T-helper 1 cell treated with Interleukin-12 subunit alpha and Interleukin-12 subunit beta and Interleukin-4 antibody, amounts not matched to agents 30 μg/mL and 1 μg/mL, for 36 hours (primary cell): ENCODE data around the gene ZNF697.
"Not testable (repeated sequence)": the region's sequence is repeated elsewhere in the genome, so short reads cannot be mapped to it uniquely, and the experiment has no call there.

Experiments
- H3K27ac Mint-ChIP-seq: one replicate; pipeline ENCODE4 v1.8.0; 2021; ENCODE audit warnings: mild to moderate bottlenecking, mixed read lengths
- H3K27me3 Mint-ChIP-seq: one replicate; pipeline ENCODE4 v1.8.0; 2021; ENCODE audit warnings: low read depth, mixed read lengths
- H3K36me3 Mint-ChIP-seq: one replicate; pipeline ENCODE4 v1.8.0; 2021; ENCODE audit warnings: low read depth, mixed read lengths
- H3K4me1 Mint-ChIP-seq: one replicate; pipeline ENCODE4 v1.8.0; 2021; ENCODE audit warnings: low read depth, mixed read lengths
- H3K4me3 Mint-ChIP-seq: one replicate; pipeline ENCODE4 v1.8.0; 2021; ENCODE audit warnings: mild to moderate bottlenecking, moderate library complexity, mixed read lengths
- H3K9me3 Mint-ChIP-seq: one replicate; pipeline ENCODE4 v1.8.0; 2021; ENCODE audit warnings: mixed read lengths

The ZNF697 gene

DNA sequence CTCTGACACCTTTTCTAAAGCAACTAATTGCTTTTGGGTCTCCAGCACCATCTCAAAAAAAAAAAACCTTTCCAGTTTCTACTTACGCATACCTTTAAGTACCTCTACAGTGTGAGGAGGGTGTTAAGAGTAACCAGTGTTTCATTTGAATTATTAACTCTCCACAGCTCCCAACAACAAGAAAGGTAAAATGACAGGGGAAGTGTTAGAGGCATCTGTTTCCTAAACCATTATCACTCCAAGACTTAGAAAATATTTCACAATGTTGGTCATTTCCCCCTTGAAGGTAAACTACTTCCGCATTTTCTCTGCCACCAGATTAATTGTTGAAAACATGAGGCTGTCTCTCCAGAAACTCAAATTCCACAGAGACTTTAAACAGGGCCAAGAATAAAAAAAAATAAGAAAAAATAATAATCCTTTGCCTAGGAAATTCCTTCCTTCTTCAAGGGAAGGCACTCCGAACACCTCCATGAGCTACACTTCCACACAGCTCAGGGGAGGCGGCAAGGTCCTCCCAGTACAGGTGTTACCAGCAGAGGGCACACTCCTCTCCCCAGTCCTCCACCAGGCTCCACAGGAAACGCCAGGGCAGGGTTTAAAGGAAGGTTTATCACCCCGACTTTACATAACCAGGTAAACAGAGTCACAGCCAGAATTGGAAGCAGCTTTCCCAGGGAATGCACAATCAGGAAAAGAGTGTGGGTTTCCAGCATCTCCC is 40.8 kb downstream of the ZNF697 start:
- not testable (repeated sequence) for H3K4me3 Mint-ChIP-seq, H3K4me1 Mint-ChIP-seq, H3K36me3 Mint-ChIP-seq, H3K9me3 Mint-ChIP-seq, H3K27ac Mint-ChIP-seq
- peaks cover 31% of the 10 kb centered on the region for H3K27me3 Mint-ChIP-seq

DNA sequence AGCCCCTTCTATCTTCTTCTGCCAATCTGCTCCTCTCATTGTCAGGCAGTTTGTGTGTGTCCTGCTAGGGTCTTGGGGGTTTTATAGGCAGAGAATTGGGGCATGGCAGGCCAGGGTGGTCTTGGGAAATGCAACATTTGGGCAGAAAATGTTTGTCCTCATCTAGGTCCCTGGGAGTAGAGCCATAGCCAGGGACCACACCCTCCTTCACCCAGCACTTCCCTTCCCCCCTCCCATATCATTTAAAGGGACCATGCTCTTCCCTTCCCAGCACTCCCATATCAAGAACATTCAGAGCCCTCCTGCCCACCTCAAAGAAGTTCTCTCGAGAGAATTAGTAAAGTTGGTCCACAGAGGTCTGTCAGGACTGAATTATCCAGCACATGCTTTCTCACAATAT is 41.7 kb downstream of the ZNF697 start:
- Mint-ChIP-seq H3K4me1 (no peaks in the 10 kb centered on the region), H3K27ac (no peak overlapping the region), H3K9me3 (no peaks in the 10 kb centered on the region), H3K27me3 (peaks cover 28% of the 10 kb centered on the region), H3K36me3 (no peaks in the 10 kb centered on the region), H3K4me3 (no peak overlapping the region)

DNA sequence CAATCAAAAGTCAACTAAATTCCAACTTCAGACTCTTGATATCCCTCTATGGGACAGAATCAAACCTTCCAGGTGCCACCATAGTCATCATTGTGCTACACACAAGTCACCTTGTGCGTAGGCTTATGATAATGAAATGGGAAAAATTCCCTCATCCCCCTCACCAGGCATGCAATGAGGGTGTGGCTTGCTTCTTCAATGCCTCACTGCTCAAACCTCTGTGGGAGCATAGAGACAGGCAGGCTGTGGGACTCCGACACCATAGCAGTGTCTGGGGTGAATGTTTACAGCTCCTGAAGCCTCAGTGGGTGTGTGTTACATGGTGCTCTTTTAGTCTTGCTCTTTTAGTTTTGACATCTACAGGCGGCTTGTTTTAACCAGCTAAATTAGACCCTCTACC is 42.4 kb downstream of the ZNF697 start:
- Mint-ChIP-seq H3K9me3 (no peaks in the 10 kb centered on the region), H3K27ac (no peak overlapping the region), H3K4me3 (no peak overlapping the region), H3K4me1 (no peaks in the 10 kb centered on the region), H3K36me3 (no peaks in the 10 kb centered on the region), H3K27me3 (peaks cover 25% of the 10 kb centered on the region)

- not testable (repeated sequence) for H3K4me3 Mint-ChIP-seq, H3K36me3 Mint-ChIP-seq, H3K4me1 Mint-ChIP-seq, H3K27ac Mint-ChIP-seq, H3K9me3 Mint-ChIP-seq
- H3K27me3 Mint-ChIP-seq = peaks cover 23% of the 10 kb centered on the region
Measured at GRCh38 chr1:119605080-119605479, 43.0 kb downstream of the ZNF697 start.

GRCh38 chr1:119603695-119604094 is 44.4 kb downstream of the ZNF697 start:
- H3K27ac Mint-ChIP-seq = no peak overlapping the region
- peaks cover 23% of the 10 kb centered on the region for H3K27me3 Mint-ChIP-seq
- H3K9me3 Mint-ChIP-seq = no peaks in the 10 kb centered on the region
- H3K4me3 Mint-ChIP-seq = no peak overlapping the region
- no peaks in the 10 kb centered on the region for H3K36me3 Mint-ChIP-seq
- no peaks in the 10 kb centered on the region for H3K4me1 Mint-ChIP-seq

DNA sequence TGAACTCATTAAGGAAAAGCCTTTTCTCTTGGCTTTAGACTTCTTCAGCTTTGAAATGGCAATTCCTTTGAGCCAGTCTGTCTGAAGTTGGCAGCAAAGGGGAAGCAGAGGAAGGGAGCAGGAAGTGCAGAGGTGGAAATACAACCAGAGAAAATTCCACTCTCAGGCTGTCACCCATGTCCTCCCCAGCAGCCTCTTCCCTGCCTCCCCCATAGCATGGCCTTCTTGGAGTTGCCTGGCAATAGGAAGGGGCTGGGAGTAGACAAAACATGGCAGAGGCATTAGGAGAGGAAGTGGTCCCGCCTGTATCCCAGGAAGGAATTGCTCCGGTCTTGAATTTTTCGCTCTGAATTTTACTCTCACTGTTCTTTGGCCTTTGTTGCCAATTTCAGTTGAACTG is 44.8 kb downstream of the ZNF697 start:
- H3K36me3 Mint-ChIP-seq, H3K9me3 Mint-ChIP-seq, H3K27ac Mint-ChIP-seq, H3K4me3 Mint-ChIP-seq, H3K4me1 Mint-ChIP-seq: not testable (repeated sequence)
- peaks cover 23% of the 10 kb centered on the region for H3K27me3 Mint-ChIP-seq

DNA sequence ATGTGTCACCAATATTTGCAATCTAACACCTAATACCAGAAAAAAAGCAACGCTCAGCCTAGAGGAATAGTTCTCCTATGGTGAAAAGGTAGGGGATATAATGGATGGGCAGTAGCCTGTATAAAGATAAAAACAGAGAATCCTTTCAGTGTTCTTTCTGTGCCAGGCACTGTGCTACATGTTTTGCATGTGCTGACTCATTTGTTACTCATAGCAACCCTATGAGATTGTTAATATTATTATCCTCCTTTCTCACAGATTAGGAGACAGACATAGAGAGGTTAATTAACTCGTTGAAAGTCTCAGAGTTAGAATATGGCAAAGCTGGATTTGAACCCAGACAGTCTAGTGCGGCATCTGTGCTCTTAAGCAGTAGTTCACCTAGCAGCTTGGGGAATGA is 45.3 kb downstream of the ZNF697 start:
- H3K4me3 Mint-ChIP-seq, H3K4me1 Mint-ChIP-seq, H3K36me3 Mint-ChIP-seq, H3K27ac Mint-ChIP-seq, H3K9me3 Mint-ChIP-seq: not testable (repeated sequence)
- peaks cover 23% of the 10 kb centered on the region for H3K27me3 Mint-ChIP-seq

GRCh38 chr1:119602169-119602568 is 45.9 kb downstream of the ZNF697 start:
- Mint-ChIP-seq H3K9me3 (no peaks in the 10 kb centered on the region), H3K36me3 (no peaks in the 10 kb centered on the region), H3K27ac (no peak overlapping the region)

DNA sequence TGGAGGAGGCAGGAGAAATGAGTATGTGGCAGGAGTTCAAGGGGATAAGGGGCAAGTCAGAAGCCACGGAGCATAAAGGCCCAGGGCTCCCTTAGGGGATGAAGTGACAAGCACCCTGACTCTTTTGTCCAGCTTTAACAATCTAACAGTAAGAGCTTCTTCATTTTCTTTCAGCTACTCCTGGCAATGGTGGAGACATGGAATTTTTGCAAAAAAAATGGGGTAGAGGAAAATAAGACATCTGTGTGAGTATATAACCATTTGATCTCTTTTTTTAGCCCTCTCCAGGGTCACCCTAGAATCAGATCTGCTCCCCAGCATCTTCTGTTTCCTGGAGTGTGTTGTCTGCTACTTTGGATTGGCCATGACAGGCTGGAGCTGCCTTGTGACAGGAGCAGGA is 47.1 kb downstream of the ZNF697 start:
- Mint-ChIP-seq H3K36me3 (no peaks in the 10 kb centered on the region), H3K9me3 (no peaks in the 10 kb centered on the region), H3K27ac (no peak overlapping the region), H3K4me1 (no peaks in the 10 kb centered on the region), H3K27me3 (peaks cover 23% of the 10 kb centered on the region), H3K4me3 (no peak overlapping the region)

More at GRCh38 chr1:119602169-119602568, 45.9 kb downstream of the ZNF697 start:
- peaks cover 23% of the 10 kb centered on the region for H3K27me3 Mint-ChIP-seq
- H3K4me3 Mint-ChIP-seq = no peak overlapping the region
- no peaks in the 10 kb centered on the region for H3K4me1 Mint-ChIP-seq

DNA sequence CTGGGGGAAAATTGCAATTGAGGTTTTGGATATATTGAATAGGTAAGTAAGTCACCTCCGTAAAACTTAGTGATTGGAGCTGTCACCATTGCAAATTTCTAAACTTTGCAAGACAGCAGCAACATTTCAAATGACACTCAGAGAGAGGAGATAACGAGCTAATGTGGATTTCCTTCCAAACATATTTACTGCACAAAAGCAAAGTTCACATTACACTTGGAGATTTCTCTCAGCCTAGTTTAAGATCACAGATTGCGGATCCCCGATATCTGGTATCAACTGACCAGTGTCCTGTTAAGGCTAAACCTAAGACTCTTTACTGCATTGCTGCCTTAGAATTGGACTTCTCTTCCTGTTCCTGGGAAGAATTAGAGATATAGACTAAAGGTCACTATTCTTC is 47.5 kb downstream of the ZNF697 start:
- no peaks in the 10 kb centered on the region for H3K9me3 Mint-ChIP-seq
- H3K36me3 Mint-ChIP-seq = no peaks in the 10 kb centered on the region
- peaks cover 23% of the 10 kb centered on the region for H3K27me3 Mint-ChIP-seq
- no peaks in the 10 kb centered on the region for H3K4me1 Mint-ChIP-seq
- no peak overlapping the region for H3K4me3 Mint-ChIP-seq
- H3K27ac Mint-ChIP-seq = no peak overlapping the region

DNA sequence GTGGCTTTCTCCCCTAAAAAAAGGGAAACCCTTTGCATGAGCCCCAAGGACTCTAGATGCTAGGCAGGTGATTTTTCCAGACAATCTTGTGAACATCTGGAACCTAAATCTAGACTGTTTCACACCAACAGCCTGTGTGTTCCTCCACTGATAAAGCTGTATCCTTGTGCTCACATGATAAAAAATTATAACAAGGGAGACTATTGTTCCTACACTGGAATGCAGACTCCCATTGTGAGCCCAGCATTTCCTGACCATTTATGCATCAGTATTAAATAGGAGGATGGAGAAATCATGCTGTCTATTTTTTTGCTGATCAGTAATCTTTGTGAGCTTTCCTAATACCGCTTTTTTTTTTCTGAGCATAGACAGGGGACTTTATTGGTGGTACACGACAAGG is 52.5 kb downstream of the ZNF697 start:
- Mint-ChIP-seq H3K36me3 (no peaks in the 10 kb centered on the region), H3K4me1 (no peaks in the 10 kb centered on the region), H3K27me3 (peaks cover 16% of the 10 kb centered on the region), H3K27ac (no peak overlapping the region), H3K9me3 (no peaks in the 10 kb centered on the region), H3K4me3 (no peak overlapping the region)

DNA sequence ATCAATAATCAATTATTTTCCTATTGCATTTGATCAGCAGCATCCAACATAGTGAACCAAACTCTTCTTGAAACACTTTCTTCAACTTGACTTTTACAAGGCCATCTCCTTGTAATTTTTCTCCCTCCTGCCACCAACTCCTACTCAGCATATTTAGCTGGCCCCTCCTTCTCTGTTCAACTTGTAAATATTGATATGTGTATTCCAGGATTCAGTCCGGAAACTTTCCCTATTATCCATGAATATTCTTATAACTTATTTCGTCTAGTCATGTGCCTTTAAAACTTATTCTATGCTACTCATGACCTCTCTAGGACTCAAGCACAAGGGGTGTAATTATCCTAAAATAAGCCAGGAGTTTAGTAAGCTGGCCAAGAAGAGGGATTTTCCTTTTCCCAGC is 52.9 kb downstream of the ZNF697 start:
- Mint-ChIP-seq H3K9me3 (no peaks in the 10 kb centered on the region), H3K4me3 (no peak overlapping the region), H3K4me1 (no peaks in the 10 kb centered on the region), H3K27me3 (peaks cover 16% of the 10 kb centered on the region), H3K36me3 (no peaks in the 10 kb centered on the region), H3K27ac (no peak overlapping the region)

GRCh38 chr1:119594376-119594775 is 53.7 kb downstream of the ZNF697 start:
- H3K4me3 Mint-ChIP-seq = no peak overlapping the region
- peaks cover 16% of the 10 kb centered on the region for H3K27me3 Mint-ChIP-seq
- no peaks in the 10 kb centered on the region for H3K36me3 Mint-ChIP-seq
- no peaks in the 10 kb centered on the region for H3K9me3 Mint-ChIP-seq
- no peak overlapping the region for H3K27ac Mint-ChIP-seq
- H3K4me1 Mint-ChIP-seq = no peaks in the 10 kb centered on the region

DNA sequence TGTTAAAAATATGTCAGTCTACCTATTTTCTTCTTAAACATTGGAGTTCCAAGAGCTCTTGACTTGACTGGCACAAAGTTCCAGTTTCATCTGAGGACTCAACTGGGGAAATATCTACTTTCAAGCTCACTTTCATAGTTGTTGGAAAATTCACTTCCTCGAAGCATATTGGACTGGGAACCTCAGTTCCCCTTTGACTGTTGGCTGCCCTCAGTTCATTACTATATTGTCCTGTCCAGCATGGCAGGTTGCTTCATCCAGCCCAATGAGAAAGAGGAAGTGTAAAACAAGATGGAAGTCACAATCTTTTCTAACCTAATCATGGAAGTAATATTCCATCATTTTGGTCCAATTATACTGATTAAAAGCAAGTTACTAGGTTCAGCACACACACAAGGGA is 54.3 kb downstream of the ZNF697 start:
- Mint-ChIP-seq H3K27me3 (peaks cover 17% of the 10 kb centered on the region), H3K27ac (no peak overlapping the region), H3K9me3 (no peaks in the 10 kb centered on the region), H3K36me3 (no peaks in the 10 kb centered on the region), H3K4me1 (no peaks in the 10 kb centered on the region), H3K4me3 (no peak overlapping the region)

GRCh38 chr1:119590393-119590792 is 57.7 kb downstream of the ZNF697 start:
- Mint-ChIP-seq H3K27me3 (peaks cover 20% of the 10 kb centered on the region), H3K4me1 (no peaks in the 10 kb centered on the region), H3K36me3 (no peaks in the 10 kb centered on the region), H3K4me3 (no peak overlapping the region), H3K27ac (no peak overlapping the region), H3K9me3 (no peaks in the 10 kb centered on the region)

GRCh38 chr1:119588621-119589020 is 59.4 kb downstream of the ZNF697 start:
- no peaks in the 10 kb centered on the region for H3K9me3 Mint-ChIP-seq
- no peaks in the 10 kb centered on the region for H3K4me1 Mint-ChIP-seq
- no peak overlapping the region for H3K4me3 Mint-ChIP-seq
- no peaks in the 10 kb centered on the region for H3K36me3 Mint-ChIP-seq
- H3K27ac Mint-ChIP-seq = no peak overlapping the region
- peaks cover 6% of the 10 kb centered on the region for H3K27me3 Mint-ChIP-seq
